Skeletal muscle satellite cell (primary cell): ENCODE data around the gene DPP8. TPM values are rescaled to one million over a fixed set of nuclear protein-coding genes. Genes with fewer than 3 reads are reported as not detected.

Experiments
- small RNA-seq: library from RNA; depleted of rRNA; stranded (forward); fragments of <200 nt; gene quantifications from one replicate; pipeline ENCODE3, GENCODE V24; 2012

Gene DPP8

Small RNA genes lying within 50 kb of the gene (small RNA-seq; reads per million reads assigned to genes)
- gene AC105129.1 = not detected
- not detected for gene RF00019
- not detected for gene RNU6-19P
